Measurements from ENCODE around the gene MCL1.

DNA sequence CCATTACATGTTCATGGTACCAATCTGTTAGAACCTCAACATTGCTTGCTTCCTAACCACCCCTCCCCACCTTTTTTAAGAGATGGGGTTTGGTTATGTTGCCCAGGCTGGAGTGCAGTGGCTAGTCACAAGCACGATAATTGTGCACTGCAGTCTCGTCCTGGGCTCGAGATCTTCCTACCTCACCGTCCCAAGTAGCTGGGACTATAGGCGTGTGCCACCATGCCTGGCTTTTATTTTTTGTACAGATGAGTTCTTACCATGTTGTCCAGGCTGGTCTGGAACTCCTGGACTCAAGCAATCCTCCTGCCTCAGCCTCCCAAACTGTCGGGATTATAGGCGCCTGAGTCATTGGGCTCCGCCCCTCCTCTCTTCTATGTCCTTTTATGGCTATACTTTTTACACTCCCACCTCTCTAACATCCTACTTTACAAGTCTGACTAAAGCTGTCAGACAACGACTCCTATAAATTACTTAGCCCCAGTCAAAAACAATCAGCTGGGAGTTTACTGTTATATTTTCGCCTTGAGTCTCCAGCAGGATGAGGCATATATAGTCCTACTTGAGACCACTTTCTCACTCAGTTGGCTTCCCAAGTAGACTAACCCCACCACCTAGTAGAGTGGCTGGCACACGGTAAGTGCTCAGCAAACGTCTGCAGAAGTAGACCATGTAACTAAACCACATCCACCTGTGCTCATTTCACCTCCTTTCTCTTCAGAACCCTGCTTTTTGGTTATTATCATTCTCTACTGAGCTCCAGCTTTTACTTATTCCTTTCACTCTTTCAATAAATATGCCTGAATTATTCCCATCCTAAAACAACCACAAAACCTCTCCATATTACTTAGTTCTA, 36.2 kb upstream of the MCL1 start:
- TF ChIP-seq, protein P1, sequence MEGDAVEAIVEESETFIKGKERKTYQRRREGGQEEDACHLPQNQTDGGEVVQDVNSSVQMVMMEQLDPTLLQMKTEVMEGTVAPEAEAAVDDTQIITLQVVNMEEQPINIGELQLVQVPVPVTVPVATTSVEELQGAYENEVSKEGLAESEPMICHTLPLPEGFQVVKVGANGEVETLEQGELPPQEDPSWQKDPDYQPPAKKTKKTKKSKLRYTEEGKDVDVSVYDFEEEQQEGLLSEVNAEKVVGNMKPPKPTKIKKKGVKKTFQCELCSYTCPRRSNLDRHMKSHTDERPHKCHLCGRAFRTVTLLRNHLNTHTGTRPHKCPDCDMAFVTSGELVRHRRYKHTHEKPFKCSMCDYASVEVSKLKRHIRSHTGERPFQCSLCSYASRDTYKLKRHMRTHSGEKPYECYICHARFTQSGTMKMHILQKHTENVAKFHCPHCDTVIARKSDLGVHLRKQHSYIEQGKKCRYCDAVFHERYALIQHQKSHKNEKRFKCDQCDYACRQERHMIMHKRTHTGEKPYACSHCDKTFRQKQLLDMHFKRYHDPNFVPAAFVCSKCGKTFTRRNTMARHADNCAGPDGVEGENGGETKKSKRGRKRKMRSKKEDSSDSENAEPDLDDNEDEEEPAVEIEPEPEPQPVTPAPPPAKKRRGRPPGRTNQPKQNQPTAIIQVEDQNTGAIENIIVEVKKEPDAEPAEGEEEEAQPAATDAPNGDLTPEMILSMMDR (optimal IDR thresholded peaks at IDR 0.05 in 1 of 3, IDR thresholded peaks at IDR 0.05 in 1 of 3, conservative IDR thresholded peaks at IDR 0.05 in 1 of 3; ENCODE audit: extremely low read depth in 1 of 3, insufficient read depth in 2 of 3, low read length in 3 of 3): no peak
- no peak for TF ChIP-seq EZH2 (IDR thresholded peaks at IDR 0.05; ENCODE audit: low read length)
